Osteocyte (in vitro differentiated cells): ENCODE results near the gene COL4A6. TPM values are rescaled to one million over a fixed set of nuclear protein-coding genes. Genes with fewer than 3 reads are reported as not detected.
A peak's percentile ranks its signal among the peaks of the same experiment; 100 is the strongest.
"Not testable (repeated sequence)": the region's sequence is repeated elsewhere in the genome, so short reads cannot be mapped to it uniquely, and the experiment has no call there.

Experiments used
- DNase-seq: peaks from one replicate; pipeline ENCODE4 v3.0.0; 2021; ENCODE audit warnings: mixed read lengths; ENCODE audit not compliant: unreplicated experiment; ENCODE audit errors: extremely low spot score
- H3K27ac Mint-ChIP-seq: one replicate; pipeline ENCODE4 v1.8.0; 2021; ENCODE audit warnings: mild to moderate bottlenecking, mixed read lengths; ENCODE audit not compliant: unreplicated experiment
- H3K27me3 Mint-ChIP-seq: one replicate; pipeline ENCODE4 v1.8.0; 2021; ENCODE audit warnings: mixed read lengths; ENCODE audit not compliant: unreplicated experiment
- H3K36me3 Mint-ChIP-seq: one replicate; pipeline ENCODE4 v1.8.0; 2021; ENCODE audit warnings: mixed read lengths; ENCODE audit not compliant: unreplicated experiment
- H3K4me1 Mint-ChIP-seq: one replicate; pipeline ENCODE4 v1.8.0; 2021; ENCODE audit warnings: mixed read lengths; ENCODE audit not compliant: unreplicated experiment
- H3K4me3 Mint-ChIP-seq: one replicate; pipeline ENCODE4 v1.8.0; 2021; ENCODE audit warnings: mild to moderate bottlenecking, moderate library complexity, mixed read lengths; ENCODE audit not compliant: unreplicated experiment
- H3K9me3 Mint-ChIP-seq: one replicate; pipeline ENCODE4 v1.8.0; 2021; ENCODE audit warnings: mixed read lengths; ENCODE audit not compliant: unreplicated experiment
- CTCF ChIP-seq: fragments of 200-600 bp; sonication (generic); IDR thresholded peaks from 2 replicates; pipeline ENCODE4 v1.5.0; 2021; ENCODE audit warnings: antibody characterized with exemption, mild to moderate bottlenecking, moderate library complexity
- long read RNA-seq: library from polyadenylated mRNA; unstranded; transcript quantifications from one replicate; pipeline ENCODE4 v2.0.0, GENCODE V29; 2021
- total RNA-seq: library from RNA; stranded (reverse); gene quantifications from 2 replicates; pipeline ENCODE4 v1.2.1, GENCODE V29; 2021

The COL4A6 gene
- 36.2 and 36.9 TPM in 2 replicates for total RNA-seq
- long read RNA-seq, transcript COL4A6-204 (4 exons, 1,889 nt): major isoform, 7 of 63 reads
- long read RNA-seq, partial matches to known transcripts: 39 of 63 reads
- long read RNA-seq, other reads (novel, unspliced or antisense): 15 of 63 reads

GRCh38 chrX:108438110-108438623, at the start of gene COL4A6:
Gene COL4A6 (minus strand): TSS chrX:108438422. CDS start chrX:108438196, 226 bp downstream.
- no peak for TF ChIP-seq CTCF
- Mint-ChIP-seq H3K9me3 (no peaks in the 10 kb centered on the region), H3K36me3 (no peaks in the 10 kb centered on the region), H3K4me3 (peak within 1 kb of the TSS; percentile 97), H3K27me3 (no peaks in the 10 kb centered on the region), H3K27ac (peak within 1 kb of the TSS; percentile 94), H3K4me1 (peaks cover 55% of the 10 kb centered on the region)
- no peak for DNase-seq

- H3K4me3 Mint-ChIP-seq: no peak overlapping the region
Observed at GRCh38 chrX:108485960-108486359, 47.7 kb upstream of the COL4A6 start.

GRCh38 chrX:108484251-108484650, 46.0 kb upstream of the COL4A6 start:
- H3K27me3 Mint-ChIP-seq: no peaks in the 10 kb centered on the region
- H3K4me1 Mint-ChIP-seq: peaks cover 35% of the 10 kb centered on the region
- TF ChIP-seq CTCF: no peak
- no peak for DNase-seq
- no peak overlapping the region for H3K27ac Mint-ChIP-seq
- peaks cover 10% of the 10 kb centered on the region for H3K9me3 Mint-ChIP-seq
- peaks cover 38% of the 10 kb centered on the region for H3K36me3 Mint-ChIP-seq
- H3K4me3 Mint-ChIP-seq: no peak overlapping the region

More at GRCh38 chrX:108485960-108486359, 47.7 kb upstream of the COL4A6 start:
- no peak for TF ChIP-seq CTCF
- H3K27ac Mint-ChIP-seq: peak overlapping the region; percentile 77
- peaks cover 42% of the 10 kb centered on the region for H3K4me1 Mint-ChIP-seq
- peaks cover 10% of the 10 kb centered on the region for H3K9me3 Mint-ChIP-seq
- peaks cover 34% of the 10 kb centered on the region for H3K36me3 Mint-ChIP-seq
- H3K27me3 Mint-ChIP-seq: no peaks in the 10 kb centered on the region
- DNase-seq: no peak

- H3K27ac Mint-ChIP-seq, DNase-seq, H3K4me3 Mint-ChIP-seq, H3K27me3 Mint-ChIP-seq: not testable (repeated sequence)
- Mint-ChIP-seq H3K4me1 (peaks cover 17% of the 10 kb centered on the region), H3K9me3 (peaks cover 16% of the 10 kb centered on the region), H3K36me3 (peaks cover 39% of the 10 kb centered on the region)
Observed at GRCh38 chrX:108481528-108481927, 43.3 kb upstream of the COL4A6 start.

- Mint-ChIP-seq H3K9me3 (peaks cover 42% of the 10 kb centered on the region), H3K36me3 (peaks cover 35% of the 10 kb centered on the region), H3K4me3 (no peak overlapping the region), H3K27ac (no peak overlapping the region), H3K27me3 (no peaks in the 10 kb centered on the region), H3K4me1 (peaks cover 14% of the 10 kb centered on the region)
- TF ChIP-seq CTCF: no peak
- no peak for DNase-seq
Observed at GRCh38 chrX:108473979-108474378, 35.8 kb upstream of the COL4A6 start.
